Measurements from ENCODE around the gene KCNH8. TPM values are rescaled to one million over a fixed set of nuclear protein-coding genes. Genes with fewer than 3 reads are reported as not detected.

Gene KCNH8
- total and polyA plus RNA-seq, 2 of the 4 experiments (the other 2 are of a cell fraction): not detected

- DNase-seq (no peak), ATAC-seq (ENCODE audit: low read depth) (no peak)
- no peak for TF ChIP-seq RCOR1 (IDR thresholded peaks at IDR 0.05; ENCODE audit: insufficient replicate concordance, low read length)
- TF ChIP-seq NFE2L2 (IDR thresholded peaks at IDR 0.05; ENCODE audit: low read depth, low read length): no peak
- no peak for TF ChIP-seq CEBPB (IDR thresholded peaks at IDR 0.05; ENCODE audit: low read depth, low read length)
- TF ChIP-seq FOS (IDR thresholded peaks at IDR 0.05; ENCODE audit: low read depth, low read length): no peak
- TF ChIP-seq CTCF (conservative IDR thresholded peaks at IDR 0.05; ENCODE audit: low read depth, low read length): no peak
- TF ChIP-seq USF2 (IDR thresholded peaks at IDR 0.05; ENCODE audit: low read depth, low read length): no peak
- no peak for TF ChIP-seq CHD1 (IDR thresholded peaks at IDR 0.05; ENCODE audit: low read depth, low read length)
- TF ChIP-seq BHLHE40 (IDR thresholded peaks at IDR 0.05; ENCODE audit: low read depth, low read length): no peak
- no peak for TF ChIP-seq SMC3 (IDR thresholded peaks at IDR 0.05; ENCODE audit: low read depth, low read length)
- no peak for TF ChIP-seq RAD21 (IDR thresholded peaks at IDR 0.05; ENCODE audit: low read length)
- Histone ChIP-seq H3K36me3 (ENCODE audit: control insufficient read depth, insufficient read depth, low read length) (no peaks in the 10 kb centered on the region), H3K27ac (ENCODE audit: insufficient read depth, low read length) (no peak overlapping the region), H4K20me1 (ENCODE audit: insufficient read depth, low read length) (no peaks in the 10 kb centered on the region), H3K23ac (ENCODE audit: low read depth, low read length) (no peak overlapping the region), H3K4me1 (ENCODE audit: control insufficient read depth, insufficient read depth, low read length) (no peaks in the 10 kb centered on the region), H4K5ac (ENCODE audit: low read depth, low read length) (no peak overlapping the region), H2BK5ac (ENCODE audit: low read depth, low read length, poor library complexity, severe bottlenecking) (no peak overlapping the region), H4K91ac (ENCODE audit: insufficient read depth, low read depth, low read length) (no peak overlapping the region), H3K18ac (ENCODE audit: low read depth, low read length) (no peak overlapping the region), H3K4me2 (ENCODE audit: low read depth, low read length) (no peak overlapping the region), H3K56ac (ENCODE audit: extremely low read depth, insufficient read depth, low read length) (no peak overlapping the region), H3K79me1 (ENCODE audit: low read depth in 1 of 2, low read length in 2 of 2) (no peaks in the 10 kb centered on the region), H2AK9ac (replicated peaks; ENCODE audit: low read depth, low read length, poor library complexity) (no peak overlapping the region), H2BK20ac (ENCODE audit: low read depth, low read length) (no peak overlapping the region), H3K4ac (ENCODE audit: low read depth, low read length) (no peak overlapping the region), H2BK120ac (ENCODE audit: low read depth, low read length) (no peak overlapping the region), H3K4me3 (ENCODE audit: insufficient read depth, low read depth, low read length) (no peak overlapping the region), H2BK15ac (ENCODE audit: low read depth, low read length) (no peak overlapping the region), H3K14ac (replicated peaks; ENCODE audit: low read depth, low read length) (no peak overlapping the region), H3K27me3 (ENCODE audit: control insufficient read depth, insufficient read depth, low read length) (no peaks in the 10 kb centered on the region), H3K9me1 (ENCODE audit: insufficient read depth, low read length) (no peaks in the 10 kb centered on the region), H4K8ac (ENCODE audit: low read depth in 2 of 2, low read length in 2 of 2) (no peak overlapping the region), H3K9ac (ENCODE audit: low read depth, low read length) (no peak overlapping the region), H2AK5ac (ENCODE audit: low read depth, low read length) (no peak overlapping the region), H3K9me3 (ENCODE audit: control insufficient read depth, insufficient read depth, low read length) (peaks cover 4% of the 10 kb centered on the region), H2AFZ (replicated peaks; ENCODE audit: low read length, poor library complexity) (no peak overlapping the region)
- ChIA-PET CTCF (no interaction called here), POLR2A (ENCODE audit: unreplicated experiment) (no interaction called here)
- WGBS, 2 experiments (ENCODE audit: extremely low coverage in 2 of 2, insufficient read length in 1 of 2): no CpG with 5 or more reads among the region's 3 CpGs
- dilution Hi-C loops (cut with HindIII; ENCODE audit: low sequenced_read_pairs, unreplicated experiment): no loop called here
- intact Hi-C loops (cut with micrococcal nuclease): no loop called here
- BruUV-seq (replicated peaks): no TSS peak
- in situ Hi-C loops (cut with MboI; ENCODE audit: low sequenced_read_pairs): no loop called here
These were observed 54.4 kb downstream of the KCNH8 start for GRCh38 chr3:19202754-19203153.
